ENCODE results near the gene WNK3. TPM values are rescaled to one million over a fixed set of nuclear protein-coding genes. Genes with fewer than 3 reads are reported as not detected.

The WNK3 gene
- total and polyA plus RNA-seq, 9 of the 15 experiments (the other 6 are each of a cell fraction or from before 2014, with no cell fraction given), result under 0.01 to 0.02 (median 0.01) TPM; not detected in 4

DNA sequence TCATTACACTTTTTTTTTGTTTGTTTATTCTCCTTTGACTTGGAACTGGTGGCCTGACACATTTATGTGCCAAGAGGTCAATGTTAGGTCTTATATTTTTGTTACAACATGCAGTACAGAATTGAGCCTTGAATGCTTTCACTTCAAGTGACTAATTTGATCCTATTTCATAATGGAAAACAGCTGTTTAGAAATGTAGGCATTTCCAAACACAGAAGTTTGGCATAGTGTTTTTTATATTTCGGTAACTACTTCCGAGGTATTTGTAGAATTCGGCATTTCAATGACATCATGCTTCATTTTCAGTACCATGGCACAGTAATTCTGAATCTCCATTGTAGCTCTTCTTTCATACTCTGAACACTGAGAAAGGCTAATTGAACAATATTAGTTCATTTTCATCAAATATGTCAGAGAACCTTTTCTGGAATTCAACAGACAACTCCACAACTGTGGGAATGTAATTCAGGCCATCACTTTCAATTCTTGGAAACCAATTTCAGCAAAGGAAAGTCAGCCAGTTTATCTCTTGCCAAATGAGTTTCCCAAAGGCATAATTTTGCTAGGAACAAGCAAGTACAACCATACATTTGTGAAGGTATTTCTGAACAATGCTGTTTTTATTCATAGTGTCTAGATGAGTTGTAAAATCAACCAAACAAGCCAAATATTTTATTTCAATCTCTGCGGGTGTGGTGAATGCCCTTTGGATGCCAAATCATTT, 186.2 kb downstream of the WNK3 start:
- intact Hi-C loops (cut with micrococcal nuclease) (no loop called here), in situ Hi-C loops (cut with MboI) (no loop called here)
- no peaks in the 10 kb centered on the region for H3K27me3 ChIP-seq (ENCODE audit: control insufficient read depth in 2 of 2, insufficient read depth in 2 of 2, low read length in 2 of 2)
- H3K27ac ChIP-seq (ENCODE audit: extremely low read depth, low read depth, low read length), result no peak overlapping the region
- no TSS peak for BruUV-seq (replicated peaks)
- DNase-seq (ENCODE audit: extremely low read depth in 1 of 4, low spot score in 3 of 4) (no peak), ATAC-seq (no peak), FAIRE-seq (no peak)
- ChIA-PET POLR2A (no interaction called here), CTCF (ENCODE audit: low intra/inter-chr PET ratio) (no interaction called here)
- TF ChIP-seq SLC30A9 (CRISPR knock-in tag; IDR thresholded peaks at IDR 0.05) (no peak), NR3C1 (CRISPR knock-in tag; IDR thresholded peaks at IDR 0.05) (no peak), HMG20B (CRISPR knock-in tag; IDR thresholded peaks at IDR 0.05) (no peak), HDGF (IDR thresholded peaks at IDR 0.05) (no peak), EHMT2 (IDR thresholded peaks at IDR 0.05) (no peak), ZNF75A (CRISPR knock-in tag; IDR thresholded peaks at IDR 0.05) (no peak), ZNF133 (CRISPR knock-in tag; IDR thresholded peaks at IDR 0.05) (no peak), SMAD4 (CRISPR knock-in tag; conservative IDR thresholded peaks at IDR 0.05) (no peak), BRF1 (IDR thresholded peaks at IDR 0.05; ENCODE audit: borderline replicate concordance, extremely low read depth, insufficient read length) (no peak), PTTG1 (tag; IDR thresholded peaks at IDR 0.05; ENCODE audit: low read depth) (no peak), CEBPB (tag; IDR thresholded peaks at IDR 0.05) (no peak), ZEB2 (IDR thresholded peaks at IDR 0.05) (no peak), POLR2B (IDR thresholded peaks at IDR 0.05; ENCODE audit: low read depth, partially characterized antibody) (no peak), ELF2 (CRISPR knock-in tag; IDR thresholded peaks at IDR 0.05) (no peak), BRCA1 (IDR thresholded peaks at IDR 0.05) (no peak), BRCA1 (CRISPR knock-in tag; IDR thresholded peaks at IDR 0.05) (no peak)
- TF ChIP-seq, protein P1, sequence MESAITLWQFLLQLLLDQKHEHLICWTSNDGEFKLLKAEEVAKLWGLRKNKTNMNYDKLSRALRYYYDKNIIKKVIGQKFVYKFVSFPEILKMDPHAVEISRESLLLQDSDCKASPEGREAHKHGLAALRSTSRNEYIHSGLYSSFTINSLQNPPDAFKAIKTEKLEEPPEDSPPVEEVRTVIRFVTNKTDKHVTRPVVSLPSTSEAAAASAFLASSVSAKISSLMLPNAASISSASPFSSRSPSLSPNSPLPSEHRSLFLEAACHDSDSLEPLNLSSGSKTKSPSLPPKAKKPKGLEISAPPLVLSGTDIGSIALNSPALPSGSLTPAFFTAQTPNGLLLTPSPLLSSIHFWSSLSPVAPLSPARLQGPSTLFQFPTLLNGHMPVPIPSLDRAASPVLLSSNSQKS (CRISPR knock-in tag; IDR thresholded peaks at IDR 0.05), result no peak
- TF ChIP-seq, protein P2, sequence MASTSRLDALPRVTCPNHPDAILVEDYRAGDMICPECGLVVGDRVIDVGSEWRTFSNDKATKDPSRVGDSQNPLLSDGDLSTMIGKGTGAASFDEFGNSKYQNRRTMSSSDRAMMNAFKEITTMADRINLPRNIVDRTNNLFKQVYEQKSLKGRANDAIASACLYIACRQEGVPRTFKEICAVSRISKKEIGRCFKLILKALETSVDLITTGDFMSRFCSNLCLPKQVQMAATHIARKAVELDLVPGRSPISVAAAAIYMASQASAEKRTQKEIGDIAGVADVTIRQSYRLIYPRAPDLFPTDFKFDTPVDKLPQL (IDR thresholded peaks at IDR 0.05; ENCODE audit: extremely low read depth, insufficient read length), result no peak
- TF ChIP-seq, protein P3, sequence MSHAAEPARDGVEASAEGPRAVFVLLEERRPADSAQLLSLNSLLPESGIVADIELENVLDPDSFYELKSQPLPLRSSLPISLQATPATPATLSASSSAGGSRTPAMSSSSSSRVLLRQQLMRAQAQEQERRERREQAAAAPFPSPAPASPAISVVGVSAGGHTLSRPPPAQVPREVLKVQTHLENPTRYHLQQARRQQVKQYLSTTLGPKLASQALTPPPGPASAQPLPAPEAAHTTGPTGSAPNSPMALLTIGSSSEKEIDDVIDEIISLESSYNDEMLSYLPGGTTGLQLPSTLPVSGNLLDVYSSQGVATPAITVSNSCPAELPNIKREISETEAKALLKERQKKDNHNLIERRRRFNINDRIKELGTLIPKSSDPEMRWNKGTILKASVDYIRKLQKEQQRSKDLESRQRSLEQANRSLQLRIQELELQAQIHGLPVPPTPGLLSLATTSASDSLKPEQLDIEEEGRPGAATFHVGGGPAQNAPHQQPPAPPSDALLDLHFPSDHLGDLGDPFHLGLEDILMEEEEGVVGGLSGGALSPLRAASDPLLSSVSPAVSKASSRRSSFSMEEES (CRISPR knock-in tag; IDR thresholded peaks at IDR 0.05), result no peak
- TF ChIP-seq, protein P4, sequence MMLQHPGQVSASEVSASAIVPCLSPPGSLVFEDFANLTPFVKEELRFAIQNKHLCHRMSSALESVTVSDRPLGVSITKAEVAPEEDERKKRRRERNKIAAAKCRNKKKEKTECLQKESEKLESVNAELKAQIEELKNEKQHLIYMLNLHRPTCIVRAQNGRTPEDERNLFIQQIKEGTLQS (IDR thresholded peaks at IDR 0.05), result no peak
- TF ChIP-seq, protein P4 (CRISPR knock-in tag; conservative IDR thresholded peaks at IDR 0.05), result no peak
- no peaks in the 10 kb centered on the region; the same call in 1 of the 2 replicates for H4K20me1 ChIP-seq (replicated peaks; ENCODE audit: control insufficient read depth, insufficient read depth, low read length)
- H2AFZ ChIP-seq (ENCODE audit: low read depth, low read length), result no peak overlapping the region
- H3K9me3 ChIP-seq (replicated peaks; ENCODE audit: control insufficient read depth, insufficient read depth, low read depth, low read length), result no peaks in the 10 kb centered on the region
- H3K9ac ChIP-seq (ENCODE audit: insufficient read depth in 1 of 2, low read depth in 2 of 2, low read length in 2 of 2), result no peak overlapping the region
- H3K4me1 ChIP-seq (replicated peaks in 1 of 2; ENCODE audit: control insufficient read depth in 2 of 2, insufficient read depth in 2 of 2, low read length in 2 of 2), result no peaks in the 10 kb centered on the region
- no peak overlapping the region for H3K4me3 ChIP-seq
- no peaks in the 10 kb centered on the region for H3K79me2 ChIP-seq (ENCODE audit: control insufficient read depth, insufficient read depth, low read length)
- H3K4me2 ChIP-seq (ENCODE audit: insufficient read depth, low read length), result no peak overlapping the region
- peaks cover 4% of the 10 kb centered on the region; the same call in 1 of the 3 replicates for H3K36me3 ChIP-seq (ENCODE audit: control insufficient read depth, insufficient read depth, low read length)
- no peaks in the 10 kb centered on the region for H3K9me1 ChIP-seq (ENCODE audit: control insufficient read depth, insufficient read depth, low read length)
- 34% methylated on average over 4 of the region's 4 CpGs for WGBS (ENCODE audit: insufficient coverage, low coverage, missing lambda C conversion rate)
